Epithelial cell of proximal tubule (primary cell): Measurements from ENCODE around the gene MMP7. TPM values are rescaled to one million over a fixed set of nuclear protein-coding genes. Genes with fewer than 3 reads are reported as not detected.

Source experiments
- DNase-seq: peaks from one replicate; pipeline ENCODE4 v3.0.0-alpha.2; 2011; ENCODE audit warnings: low read depth
- H3K4me3 ChIP-seq: 2 replicates; pipeline ENCODE4 v1.5.1; 2011; ENCODE audit warnings: low read depth, mild to moderate bottlenecking, low read length
- total RNA-seq: library from RNA; depleted of rRNA; stranded (reverse); fragments of >200 nt; gene quantifications from 2 replicates; pipeline ENCODE4 v1.2.3, GENCODE V29; 2015
- TF ChIP-seq, protein P1 (sequence below): conservative IDR thresholded peaks from 2 replicates; pipeline ENCODE4 v1.5.1; 2012; ENCODE audit warnings: low read depth, mild to moderate bottlenecking, low read length

The MMP7 gene
- total RNA-seq, 1 donor from 2014 or later: 321 TPM

DNA sequence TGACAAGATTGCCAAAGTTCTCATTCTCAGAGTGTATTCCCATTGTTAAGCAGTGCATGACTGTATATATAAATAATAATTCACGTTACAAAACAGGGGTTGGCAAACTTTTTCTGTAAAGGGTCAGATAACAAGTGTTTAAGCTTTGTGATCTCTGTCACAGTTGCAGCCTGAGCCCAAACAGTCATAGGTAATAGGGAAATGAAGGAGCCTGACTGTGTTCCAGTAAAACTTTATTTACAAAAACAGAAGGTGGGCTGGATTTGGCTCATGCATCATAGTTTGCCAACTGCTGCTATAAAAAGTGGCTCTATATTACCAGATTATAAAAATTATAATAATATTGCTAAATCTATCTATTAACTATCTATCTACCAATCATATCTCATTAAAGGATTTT, 3.5 kb downstream of the MMP7 start:
- DNase-seq: no peak
- TF ChIP-seq, protein P1, sequence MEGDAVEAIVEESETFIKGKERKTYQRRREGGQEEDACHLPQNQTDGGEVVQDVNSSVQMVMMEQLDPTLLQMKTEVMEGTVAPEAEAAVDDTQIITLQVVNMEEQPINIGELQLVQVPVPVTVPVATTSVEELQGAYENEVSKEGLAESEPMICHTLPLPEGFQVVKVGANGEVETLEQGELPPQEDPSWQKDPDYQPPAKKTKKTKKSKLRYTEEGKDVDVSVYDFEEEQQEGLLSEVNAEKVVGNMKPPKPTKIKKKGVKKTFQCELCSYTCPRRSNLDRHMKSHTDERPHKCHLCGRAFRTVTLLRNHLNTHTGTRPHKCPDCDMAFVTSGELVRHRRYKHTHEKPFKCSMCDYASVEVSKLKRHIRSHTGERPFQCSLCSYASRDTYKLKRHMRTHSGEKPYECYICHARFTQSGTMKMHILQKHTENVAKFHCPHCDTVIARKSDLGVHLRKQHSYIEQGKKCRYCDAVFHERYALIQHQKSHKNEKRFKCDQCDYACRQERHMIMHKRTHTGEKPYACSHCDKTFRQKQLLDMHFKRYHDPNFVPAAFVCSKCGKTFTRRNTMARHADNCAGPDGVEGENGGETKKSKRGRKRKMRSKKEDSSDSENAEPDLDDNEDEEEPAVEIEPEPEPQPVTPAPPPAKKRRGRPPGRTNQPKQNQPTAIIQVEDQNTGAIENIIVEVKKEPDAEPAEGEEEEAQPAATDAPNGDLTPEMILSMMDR: no peak
- no peak overlapping the region for H3K4me3 ChIP-seq

DNA sequence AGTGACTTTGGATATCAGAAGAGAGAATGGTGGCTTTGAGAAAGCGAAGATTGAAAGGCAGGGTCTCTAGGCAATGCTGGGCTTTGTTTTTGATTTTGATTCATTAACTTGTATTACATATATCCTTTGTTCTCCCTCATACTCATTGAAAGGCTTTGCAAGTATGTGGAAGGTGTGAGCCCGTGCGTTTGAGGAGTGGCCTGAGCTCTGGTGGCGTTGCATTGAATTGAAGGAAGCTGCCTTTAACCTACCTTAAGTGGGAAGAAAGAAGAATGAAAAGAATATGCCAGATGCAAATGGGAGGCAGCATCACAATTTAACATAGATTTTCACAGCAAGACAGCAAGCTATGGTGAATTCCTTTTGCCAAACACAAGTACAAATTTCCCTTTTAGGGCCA, 6.7 kb downstream of the MMP7 start:
- no peak overlapping the region for H3K4me3 ChIP-seq
- TF ChIP-seq, protein P1: no peak
- no peak for DNase-seq

DNA sequence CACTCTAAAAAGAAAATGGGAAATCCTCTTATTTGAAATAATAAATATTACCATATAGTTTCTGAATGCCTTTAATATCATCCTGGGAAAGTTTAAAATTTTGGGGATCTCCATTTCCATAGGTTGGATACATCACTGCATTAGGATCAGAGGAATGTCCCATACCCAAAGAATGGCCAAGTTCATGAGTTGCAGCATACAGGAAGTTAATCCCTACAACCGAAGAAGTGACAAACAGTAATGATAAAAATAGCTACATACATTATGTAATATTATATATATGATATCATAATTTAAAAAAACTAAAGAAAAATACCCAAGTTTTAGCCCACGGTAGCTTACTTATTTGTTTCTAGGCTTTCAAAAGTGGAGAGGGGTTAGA, 7.4 kb downstream of the MMP7 start:
- TF ChIP-seq, protein P1: no peak
- DNase-seq: no peak
- H3K4me3 ChIP-seq: no peak overlapping the region

DNA sequence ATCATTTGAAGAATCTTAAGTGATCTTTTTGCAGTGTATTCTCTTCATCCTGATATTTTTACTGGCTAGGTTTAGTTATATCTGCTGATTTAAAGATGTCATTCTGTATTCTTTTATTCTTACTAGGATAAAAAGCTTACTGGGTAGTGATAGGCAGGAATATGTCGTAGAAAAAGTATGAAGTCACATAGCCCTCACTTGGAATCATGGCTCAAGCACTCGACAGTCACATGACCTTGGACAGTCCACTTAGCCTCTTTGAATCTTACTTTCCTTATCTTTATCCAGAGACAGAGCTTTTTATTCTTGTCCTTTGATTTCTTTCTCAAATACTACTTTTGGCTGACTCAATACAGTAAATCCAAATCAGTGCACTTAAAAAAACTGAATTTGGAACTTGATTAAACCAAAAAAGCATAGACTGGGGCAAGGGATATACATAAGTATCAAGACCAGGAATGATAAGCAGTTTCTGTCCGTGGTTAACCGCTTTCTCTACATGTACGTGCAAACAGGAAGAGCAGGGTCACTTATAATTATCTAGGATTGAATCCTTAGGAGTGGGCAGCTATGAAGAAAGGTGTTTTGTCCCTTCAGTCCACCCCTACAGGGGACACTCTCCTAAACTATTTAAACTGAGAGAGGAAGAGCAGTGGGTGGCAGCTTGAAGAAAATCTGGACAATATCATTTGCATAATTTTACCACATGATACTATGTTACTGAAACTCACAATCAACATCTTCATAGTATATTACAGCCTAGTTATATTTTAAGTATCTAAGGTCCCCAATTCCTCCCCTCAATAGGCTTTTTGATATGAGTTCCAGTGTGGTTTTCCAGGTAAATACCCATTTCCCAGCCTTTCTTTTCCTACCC, 8.0 kb downstream of the MMP7 start:
- no peak overlapping the region for H3K4me3 ChIP-seq
- TF ChIP-seq, protein P1: no peak
- no peak for DNase-seq

DNA sequence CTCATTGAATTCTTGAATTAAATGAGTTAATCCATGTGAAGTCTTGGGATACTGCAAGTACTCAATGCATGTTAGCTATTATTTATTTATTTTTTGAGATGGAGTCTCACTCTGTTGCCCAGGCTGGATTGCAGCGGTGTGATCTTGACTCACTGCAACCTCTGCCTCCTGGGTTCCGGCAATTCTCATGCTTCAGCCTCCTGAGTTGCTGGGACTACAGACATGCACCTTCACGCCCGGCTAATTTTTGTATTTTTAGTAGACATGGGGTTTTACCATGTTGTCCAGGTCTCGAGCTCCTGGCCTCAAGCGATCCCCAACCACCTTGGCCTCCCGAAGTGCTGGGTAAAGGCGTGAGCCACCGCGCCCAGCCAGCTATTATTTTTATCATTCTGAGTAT, 9.4 kb downstream of the MMP7 start:
- no peak for DNase-seq
- H3K4me3 ChIP-seq: no peak overlapping the region
- TF ChIP-seq, protein P1: no peak

DNA sequence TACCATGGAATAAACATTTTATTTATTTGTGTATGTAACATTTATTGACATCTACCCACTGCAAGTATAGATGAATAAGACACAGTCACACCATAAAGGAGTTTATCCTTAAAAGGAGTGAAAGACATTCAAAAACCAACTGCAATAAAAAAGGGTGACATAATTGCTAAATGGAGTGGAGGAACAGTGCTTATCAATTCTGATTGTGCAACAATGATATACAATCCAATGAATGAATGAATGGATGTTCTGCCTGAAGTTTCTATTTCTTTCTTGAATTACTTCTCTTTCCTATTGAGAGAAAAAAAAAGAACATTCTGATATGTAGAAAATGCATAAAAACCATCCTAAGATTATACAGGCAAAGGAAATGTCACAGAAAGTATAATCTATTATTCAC, 10.0 kb downstream of the MMP7 start:
- TF ChIP-seq, protein P1: no peak
- no peak for DNase-seq
- H3K4me3 ChIP-seq: no peak overlapping the region
